DND-41 (cell line): Measurements from ENCODE around the gene TNFAIP2.

Experiments
- ATAC-seq: fragments of 200-7000 bp; cut with Tn5 transposase; 3 replicates; pipeline ENCODE4 v1.9.1; 2021; ENCODE audit warnings: low read depth; ENCODE audit not compliant: insufficient read depth
- DNase-seq: peaks from one replicate; pipeline ENCODE4 v3.0.0-alpha.2; 2020
- H2AFZ ChIP-seq: 2 replicates; pipeline ENCODE4 v1.6.0; 2012; ENCODE audit warnings: low read depth, low read length
- H3K27ac ChIP-seq: 2 replicates; pipeline ENCODE4 v1.5.1; 2012; ENCODE audit warnings: low read length, inconsistent platforms
- H3K27me3 ChIP-seq: fragments of 200-600 bp; sonication (generic); 2 replicates; pipeline ENCODE4 v1.6.0; 2012; ENCODE audit warnings: low read length, mild to moderate bottlenecking, inconsistent platforms; ENCODE audit not compliant: insufficient read depth, poor library complexity
- H3K36me3 ChIP-seq: 2 replicates; pipeline ENCODE4 v1.5.1; 2012; ENCODE audit warnings: low read length, inconsistent platforms; ENCODE audit not compliant: insufficient read depth
- H3K4me1 ChIP-seq: 2 replicates; pipeline ENCODE4 v1.5.1; 2012; ENCODE audit warnings: mild to moderate bottlenecking, low read length; ENCODE audit not compliant: insufficient read depth
- H3K4me2 ChIP-seq: 2 replicates; pipeline ENCODE4 v1.6.0; 2012; ENCODE audit warnings: mild to moderate bottlenecking, moderate library complexity, low read length, inconsistent platforms; ENCODE audit not compliant: insufficient read depth
- H3K4me3 ChIP-seq, 2 experiments: fragments of 200-600 bp in 1 of 2; shearing (Covaris generic) in 1 of 2; 2 replicates each; pipeline ENCODE4 v1.5.1; 2012 to 2016; ENCODE audit warnings: inconsistent platforms in 2 of 2, low read length in 2 of 2, mild to moderate bottlenecking in 2 of 2, low read depth in 1 of 2, moderate library complexity in 1 of 2
- H3K79me2 ChIP-seq: 2 replicates; pipeline ENCODE4 v1.6.0; 2012; ENCODE audit warnings: low read length, inconsistent platforms; ENCODE audit not compliant: insufficient read depth
- H3K9ac ChIP-seq: 2 replicates; pipeline ENCODE4 v1.6.0; 2012; ENCODE audit warnings: low read depth, mild to moderate bottlenecking, inconsistent platforms, low read length, moderate library complexity
- H3K9me3 ChIP-seq: 2 replicates; pipeline ENCODE4 v1.5.1; 2012; ENCODE audit warnings: low read length, moderate library complexity, mild to moderate bottlenecking, inconsistent platforms; ENCODE audit not compliant: insufficient read depth, severe bottlenecking
- H4K20me1 ChIP-seq: 2 replicates; pipeline ENCODE4 v1.6.0; 2012; ENCODE audit warnings: low read length; ENCODE audit not compliant: insufficient read depth
- CTCF ChIP-seq: IDR thresholded peaks from 2 replicates; pipeline ENCODE4 v1.5.1; 2012; ENCODE audit warnings: borderline replicate concordance, low read length, moderate library complexity, mild to moderate bottlenecking; ENCODE audit not compliant: poor library complexity, severe bottlenecking; ENCODE audit errors: extremely low read depth
- EZH2 ChIP-seq: IDR thresholded peaks from 3 replicates; pipeline ENCODE4 v1.6.1; 2012; ENCODE audit warnings: borderline replicate concordance, low read depth, mild to moderate bottlenecking, moderate library complexity, low read length, inconsistent platforms; ENCODE audit not compliant: severe bottlenecking

TNFAIP2 gene

GRCh38 chr14:103096387-103096786 lies 26.9 kb upstream of the TNFAIP2 start:
- H3K4me1 ChIP-seq = peaks cover 5% of the 10 kb centered on the region
- H3K27me3 ChIP-seq = peaks cover 4% of the 10 kb centered on the region
- no peak for TF ChIP-seq EZH2
- no peak for TF ChIP-seq CTCF
- no peak overlapping the region for H3K27ac ChIP-seq
- H2AFZ ChIP-seq = no peak overlapping the region
- no peak for DNase-seq
- ATAC-seq = no peak
- H3K9me3 ChIP-seq = no peaks in the 10 kb centered on the region
- H3K36me3 ChIP-seq = no peaks in the 10 kb centered on the region
- no peak overlapping the region for H3K9ac ChIP-seq
- H3K4me3 ChIP-seq = no peak overlapping the region
- H3K79me2 ChIP-seq = no peaks in the 10 kb centered on the region
- no peaks in the 10 kb centered on the region for H4K20me1 ChIP-seq
- H3K4me2 ChIP-seq = no peak overlapping the region

DNA sequence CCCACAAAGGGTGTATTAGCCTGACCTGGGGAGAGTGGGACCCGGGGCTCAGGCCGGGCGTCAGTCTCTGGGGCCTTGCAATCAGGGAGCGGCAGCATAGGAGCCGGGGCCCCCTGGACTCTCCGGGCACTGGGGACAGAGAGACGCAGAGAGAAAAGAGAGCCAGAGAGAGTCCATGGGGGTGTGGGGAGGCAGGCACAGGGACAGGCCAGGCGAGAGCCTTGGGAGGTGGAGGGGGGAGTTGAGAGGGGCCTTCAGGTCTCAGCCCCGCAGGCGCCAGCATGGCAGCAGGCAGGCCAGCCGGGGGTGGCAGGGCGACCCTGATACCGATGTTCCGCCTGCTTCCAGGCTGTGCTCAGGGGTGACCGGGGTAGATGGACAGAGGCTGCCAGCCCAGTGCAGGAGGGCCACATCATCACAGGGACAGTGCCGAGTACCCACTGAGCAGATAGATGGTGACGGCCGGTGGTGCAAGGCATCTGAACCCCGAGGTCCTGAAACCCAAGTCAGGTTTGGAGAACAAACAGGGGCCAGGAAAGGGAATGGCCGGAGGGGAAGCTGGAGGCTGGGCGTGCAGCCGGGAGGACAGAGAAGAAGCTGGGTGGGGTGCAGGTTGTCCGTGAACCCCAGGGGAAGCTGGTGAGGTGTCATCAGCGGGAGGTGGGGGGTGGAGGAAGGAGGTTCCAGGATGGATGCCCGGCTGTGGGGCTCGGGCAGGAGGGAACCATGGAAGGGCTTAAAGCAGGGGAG lies 25.8 kb upstream of the TNFAIP2 start:
- Histone ChIP-seq H3K27me3 (no peaks in the 10 kb centered on the region), H4K20me1 (no peaks in the 10 kb centered on the region), H3K27ac (no peak overlapping the region), H3K4me3 (no peak overlapping the region), H3K36me3 (no peaks in the 10 kb centered on the region), H3K4me2 (no peak overlapping the region), H3K79me2 (no peaks in the 10 kb centered on the region), H3K9ac (no peak overlapping the region), H2AFZ (no peak overlapping the region), H3K9me3 (no peaks in the 10 kb centered on the region), H3K4me1 (no peaks in the 10 kb centered on the region)
- TF ChIP-seq CTCF (no peak), EZH2 (no peak)
- ATAC-seq (no peak), DNase-seq (no peak)

DNA sequence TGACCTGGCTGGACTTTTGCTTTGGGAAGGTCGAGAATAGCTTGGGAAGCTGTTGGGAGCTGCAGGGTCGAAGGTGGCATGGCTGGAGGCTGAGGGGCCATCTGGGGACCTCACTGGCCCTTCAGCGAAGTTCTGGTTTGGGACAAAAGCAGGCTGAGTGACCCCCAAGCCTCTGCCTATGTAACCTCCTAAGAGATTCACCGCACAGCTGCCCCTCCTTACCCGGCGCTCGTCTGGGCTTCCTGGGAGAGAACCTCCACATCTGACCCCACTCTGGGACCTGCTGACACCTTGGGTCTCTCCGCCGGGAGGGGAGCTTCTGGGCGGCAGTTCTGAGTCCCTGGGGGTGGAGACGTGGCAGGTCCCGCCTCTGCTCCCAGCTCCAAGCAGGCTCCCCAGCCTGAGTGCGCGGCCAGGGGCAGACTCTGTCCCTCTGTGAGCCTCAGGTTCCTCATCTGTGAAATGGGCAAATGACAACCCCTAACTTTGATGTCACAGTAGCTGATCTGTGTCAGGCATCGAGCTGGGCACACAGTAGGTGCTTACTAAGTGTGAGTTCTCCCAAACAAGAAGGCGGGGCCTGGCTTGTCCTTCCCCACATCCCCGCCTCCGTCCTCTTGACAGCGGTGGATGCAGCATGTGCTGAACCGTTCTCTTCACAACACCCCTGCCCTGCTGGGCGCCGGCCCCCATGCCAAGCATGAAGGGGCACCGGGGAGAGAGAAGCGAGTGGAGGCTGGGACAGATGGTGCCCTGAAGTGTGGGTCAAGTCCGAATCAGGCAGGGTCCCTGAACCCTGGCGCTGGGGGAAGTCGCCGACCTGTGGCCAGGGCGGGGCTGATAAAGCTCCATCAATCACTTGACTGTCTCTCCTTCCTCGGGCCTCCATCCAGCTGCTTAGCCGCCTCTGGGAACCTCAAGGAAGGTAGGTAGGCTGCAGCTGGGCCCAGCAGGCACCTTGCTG lies 25.0 kb upstream of the TNFAIP2 start:
- Histone ChIP-seq H4K20me1 (no peaks in the 10 kb centered on the region), H3K27ac (no peak overlapping the region), H3K4me3 (no peak overlapping the region), H3K9ac (no peak overlapping the region), H3K4me2 (no peak overlapping the region), H3K9me3 (no peaks in the 10 kb centered on the region), H3K79me2 (no peaks in the 10 kb centered on the region), H3K27me3 (no peaks in the 10 kb centered on the region), H2AFZ (no peak overlapping the region), H3K4me1 (no peaks in the 10 kb centered on the region), H3K36me3 (no peaks in the 10 kb centered on the region)
- TF ChIP-seq EZH2 = no peak
- TF ChIP-seq CTCF = no peak
- ATAC-seq (no peak), DNase-seq (no peak)
